Type B pancreatic cell (in vitro differentiated cells): Measurements from ENCODE around the gene PCDH15. TPM values are rescaled to one million over a fixed set of nuclear protein-coding genes. Genes with fewer than 3 reads are reported as not detected.

Experiments
- DNase-seq: peaks from one replicate; pipeline ENCODE4 v3.0.0; 2021; ENCODE audit warnings: mixed read lengths; ENCODE audit not compliant: unreplicated experiment; ENCODE audit errors: extremely low spot score
- H3K27ac Mint-ChIP-seq: 2 replicates; pipeline ENCODE4 v1.8.0; 2021; ENCODE audit warnings: mild to moderate bottlenecking, mixed read lengths
- H3K27me3 Mint-ChIP-seq: 2 replicates; pipeline ENCODE4 v1.8.0; 2021; ENCODE audit warnings: mixed read lengths
- H3K36me3 Mint-ChIP-seq: 2 replicates; pipeline ENCODE4 v1.8.0; 2021; ENCODE audit warnings: mixed read lengths
- H3K4me1 Mint-ChIP-seq: one replicate; pipeline ENCODE4 v1.8.0; 2021; ENCODE audit warnings: mixed read lengths; ENCODE audit not compliant: unreplicated experiment
- H3K4me3 Mint-ChIP-seq: 2 replicates; pipeline ENCODE4 v1.8.0; 2021; ENCODE audit warnings: mild to moderate bottlenecking, mixed read lengths
- H3K9me3 Mint-ChIP-seq: 2 replicates; pipeline ENCODE4 v1.8.0; 2021; ENCODE audit warnings: mixed read lengths
- CTCF ChIP-seq: fragments of 200-600 bp; sonication (generic); conservative IDR thresholded peaks from 2 replicates; pipeline ENCODE4 v1.5.0; 2021; ENCODE audit warnings: antibody characterized with exemption, mild to moderate bottlenecking
- total RNA-seq: library from RNA; stranded (reverse); gene quantifications from 2 replicates; pipeline ENCODE4 v1.2.1, GENCODE V29; 2021; ENCODE audit warnings: low replicate concordance

PCDH15 gene
- total RNA-seq, 1 donor from 2014 or later = 3.5 TPM

GRCh38 chr10:53983431-53983830, 817.6 kb downstream of the PCDH15 start:
- H3K4me3 Mint-ChIP-seq = no peak overlapping the region
- TF ChIP-seq CTCF = no peak
- DNase-seq = no peak
- H3K4me1 Mint-ChIP-seq = no peaks in the 10 kb centered on the region
- no peaks in the 10 kb centered on the region for H3K36me3 Mint-ChIP-seq
- no peak overlapping the region for H3K27ac Mint-ChIP-seq
- H3K27me3 Mint-ChIP-seq = no peaks in the 10 kb centered on the region
- no peaks in the 10 kb centered on the region for H3K9me3 Mint-ChIP-seq

- H3K9me3 Mint-ChIP-seq = no peaks in the 10 kb centered on the region
- no peaks in the 10 kb centered on the region for H3K36me3 Mint-ChIP-seq
- H3K4me3 Mint-ChIP-seq = no peak overlapping the region
- no peak for TF ChIP-seq CTCF
- no peaks in the 10 kb centered on the region for H3K27me3 Mint-ChIP-seq
- no peak for DNase-seq
- no peak overlapping the region for H3K27ac Mint-ChIP-seq
- no peaks in the 10 kb centered on the region for H3K4me1 Mint-ChIP-seq
These were observed 820.8 kb downstream of the PCDH15 start for GRCh38 chr10:53980210-53980609.

GRCh38 chr10:53978301-53978700, 822.7 kb downstream of the PCDH15 start:
- no peaks in the 10 kb centered on the region for H3K9me3 Mint-ChIP-seq
- no peak for TF ChIP-seq CTCF
- H3K27me3 Mint-ChIP-seq = no peaks in the 10 kb centered on the region
- H3K27ac Mint-ChIP-seq = no peak overlapping the region
- H3K4me3 Mint-ChIP-seq = no peak overlapping the region
- H3K4me1 Mint-ChIP-seq = no peaks in the 10 kb centered on the region
- no peak for DNase-seq
- no peaks in the 10 kb centered on the region for H3K36me3 Mint-ChIP-seq

GRCh38 chr10:53977267-53977666, 823.8 kb downstream of the PCDH15 start:
- Mint-ChIP-seq H3K4me3 (no peak overlapping the region), H3K27me3 (no peaks in the 10 kb centered on the region), H3K9me3 (no peaks in the 10 kb centered on the region), H3K4me1 (no peaks in the 10 kb centered on the region), H3K27ac (no peak overlapping the region), H3K36me3 (no peaks in the 10 kb centered on the region)
- no peak for DNase-seq
- TF ChIP-seq CTCF = no peak

GRCh38 chr10:53957401-53957800, 843.6 kb downstream of the PCDH15 start:
- no peaks in the 10 kb centered on the region for H3K36me3 Mint-ChIP-seq
- no peak overlapping the region for H3K27ac Mint-ChIP-seq
- H3K4me1 Mint-ChIP-seq = peaks cover 8% of the 10 kb centered on the region

More at GRCh38 chr10:53957401-53957800, 843.6 kb downstream of the PCDH15 start:
- Mint-ChIP-seq H3K27me3 (no peaks in the 10 kb centered on the region), H3K4me3 (no peak overlapping the region), H3K9me3 (no peaks in the 10 kb centered on the region)
- no peak for TF ChIP-seq CTCF
- no peak for DNase-seq
